Thoracic aorta (tissue), 2 donors: ENCODE results near the gene WDFY4. TPM values are rescaled to one million over a fixed set of nuclear protein-coding genes. Genes with fewer than 3 reads are reported as not detected.

Experiments used
- ATAC-seq: fragments of 150-250 bp; one replicate; pipeline ENCODE4 v1.8.0; 2017; ENCODE audit warnings: low read depth; ENCODE audit not compliant: insufficient number of reproducible peaks, low FRiP score
- DNase-seq: peaks from one replicate; pipeline ENCODE4 v3.0.0-alpha.2; 2020; ENCODE audit warnings: low spot score
- H3K27ac ChIP-seq, 2 donors: fragments of 200-600 bp; sonication (generic); 1 replicate in 1 of 2; 2 replicates in 1 of 2; pipeline ENCODE4 v1.5.1; 2016; ENCODE audit warnings: mild to moderate bottlenecking in 2 of 2, moderate library complexity in 2 of 2
- H3K27me3 ChIP-seq: fragments of 200-600 bp; sonication (generic); replicated peaks from 2 replicates; pipeline ENCODE4 v1.6.0; 2016; ENCODE audit warnings: mild to moderate bottlenecking; ENCODE audit not compliant: insufficient read depth
- H3K36me3 ChIP-seq: fragments of 200-600 bp; sonication (generic); one replicate; pipeline ENCODE4 v1.5.1; 2016
- H3K4me1 ChIP-seq, 2 donors: fragments of 200-600 bp; sonication (generic); 1 replicate in 1 of 2; 2 replicates in 1 of 2; pipeline versions ENCODE4 v1.5.1 to v1.6.0; 2016; ENCODE audit warnings: low read depth in 2 of 2, mild to moderate bottlenecking in 1 of 2; ENCODE audit not compliant: control insufficient read depth in 1 of 2
- H3K4me3 ChIP-seq: fragments of 200-600 bp; sonication (generic); 2 replicates; pipeline ENCODE4 v1.5.1; 2016; ENCODE audit warnings: mild to moderate bottlenecking
- H3K9me3 ChIP-seq: fragments of 200-600 bp; sonication (generic); 2 replicates; pipeline ENCODE4 v1.5.1; 2016
- total RNA-seq, 2 donors: library from RNA; depleted of rRNA; stranded (reverse); fragments of >200 nt; gene quantifications; one replicate each; pipeline versions ENCODE4 v1.1.0 to v1.2.3, GENCODE V29; 2016
- TF ChIP-seq, protein P1 (sequence below): fragments of 200-600 bp; sonication (generic); IDR thresholded peaks from one replicate; pipeline ENCODE4 v1.5.1; 2019; ENCODE audit warnings: antibody characterized with exemption

Gene WDFY4
- total RNA-seq, 2 donors from 2014 or later: 10.0 to 14.9 TPM

DNA sequence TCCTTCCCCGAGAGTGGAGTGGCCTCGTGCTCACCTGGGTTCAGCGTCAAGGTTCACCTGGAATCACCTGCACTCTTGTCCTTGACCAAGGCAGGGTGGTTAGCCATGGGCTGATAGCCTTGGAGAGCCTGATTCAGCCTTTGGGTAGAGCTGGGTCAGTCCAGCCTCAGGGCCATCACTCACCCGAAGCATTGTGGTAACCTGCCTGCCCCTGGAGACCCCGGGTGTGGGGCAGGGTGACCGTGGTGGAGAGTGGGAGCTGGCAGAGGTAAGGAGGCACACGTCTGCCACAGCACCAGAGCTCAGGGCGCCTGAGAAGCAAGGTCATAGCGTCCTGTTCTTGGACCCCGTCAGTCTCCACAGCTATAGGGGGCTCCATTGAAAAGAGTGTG lies 27.8 kb upstream of the WDFY4 start:
- peaks cover 3 to 5% of the 10 kb centered on the region in 2 donors for H3K4me1 ChIP-seq

DNA sequence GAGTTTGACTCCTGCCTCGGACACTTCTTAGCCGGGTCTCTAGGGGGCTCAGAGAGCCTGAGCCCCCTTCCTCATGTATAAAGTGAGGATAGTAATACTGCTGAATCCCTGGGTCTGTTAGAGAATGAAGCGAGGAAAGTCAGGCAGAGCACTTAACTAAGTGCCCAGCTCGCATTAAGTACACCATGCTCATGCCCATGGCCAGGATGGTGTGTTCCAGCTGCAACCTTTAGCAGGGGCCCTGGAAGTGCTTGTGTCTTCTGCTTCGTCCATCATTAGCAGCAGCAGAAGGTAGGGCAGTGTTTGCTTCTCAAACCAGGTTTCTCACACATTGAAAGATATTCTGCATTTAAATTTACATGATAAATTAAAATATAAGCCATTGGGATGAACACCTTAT lies 27.3 kb upstream of the WDFY4 start:
- H3K4me1 ChIP-seq: peaks cover 3 to 5% of the 10 kb centered on the region in 2 donors
- no peaks in the 10 kb centered on the region for H3K36me3 ChIP-seq
- H3K4me3 ChIP-seq: no peak overlapping the region
- H3K9me3 ChIP-seq: no peaks in the 10 kb centered on the region
- no peaks in the 10 kb centered on the region for H3K27me3 ChIP-seq
- ATAC-seq: no peak
- TF ChIP-seq, protein P1, sequence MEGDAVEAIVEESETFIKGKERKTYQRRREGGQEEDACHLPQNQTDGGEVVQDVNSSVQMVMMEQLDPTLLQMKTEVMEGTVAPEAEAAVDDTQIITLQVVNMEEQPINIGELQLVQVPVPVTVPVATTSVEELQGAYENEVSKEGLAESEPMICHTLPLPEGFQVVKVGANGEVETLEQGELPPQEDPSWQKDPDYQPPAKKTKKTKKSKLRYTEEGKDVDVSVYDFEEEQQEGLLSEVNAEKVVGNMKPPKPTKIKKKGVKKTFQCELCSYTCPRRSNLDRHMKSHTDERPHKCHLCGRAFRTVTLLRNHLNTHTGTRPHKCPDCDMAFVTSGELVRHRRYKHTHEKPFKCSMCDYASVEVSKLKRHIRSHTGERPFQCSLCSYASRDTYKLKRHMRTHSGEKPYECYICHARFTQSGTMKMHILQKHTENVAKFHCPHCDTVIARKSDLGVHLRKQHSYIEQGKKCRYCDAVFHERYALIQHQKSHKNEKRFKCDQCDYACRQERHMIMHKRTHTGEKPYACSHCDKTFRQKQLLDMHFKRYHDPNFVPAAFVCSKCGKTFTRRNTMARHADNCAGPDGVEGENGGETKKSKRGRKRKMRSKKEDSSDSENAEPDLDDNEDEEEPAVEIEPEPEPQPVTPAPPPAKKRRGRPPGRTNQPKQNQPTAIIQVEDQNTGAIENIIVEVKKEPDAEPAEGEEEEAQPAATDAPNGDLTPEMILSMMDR: no peak
- DNase-seq: no peak
- no peak overlapping the region for H3K27ac ChIP-seq

More for the DNA sequence above, 27.8 kb upstream of the WDFY4 start:
- no peaks in the 10 kb centered on the region for H3K36me3 ChIP-seq
- TF ChIP-seq, protein P1: no peak
- peak overlapping the region; percentile 87 for H3K4me3 ChIP-seq
- ATAC-seq (no peak), DNase-seq (no peak)
- no peak overlapping the region for H3K27ac ChIP-seq
- no peaks in the 10 kb centered on the region for H3K9me3 ChIP-seq
- H3K27me3 ChIP-seq: no peaks in the 10 kb centered on the region

- Histone ChIP-seq H3K4me3 (no peak overlapping the region), H3K27me3 (no peaks in the 10 kb centered on the region), H3K27ac (no peak overlapping the region), H3K9me3 (no peaks in the 10 kb centered on the region), H3K36me3 (no peaks in the 10 kb centered on the region), H3K4me1 (peaks cover 3 to 5% of the 10 kb centered on the region in 2 donors)
- DNase-seq (no peak), ATAC-seq (no peak)
- TF ChIP-seq, protein P1: peak; percentile 90
These were observed 26.3 kb upstream of the WDFY4 start for GRCh38 chr10:48658243-48658974.

- Histone ChIP-seq H3K27me3 (no peaks in the 10 kb centered on the region), H3K27ac (no peak overlapping the region), H3K4me3 (no peak overlapping the region), H3K36me3 (no peaks in the 10 kb centered on the region), H3K4me1 (peaks cover 3 to 5% of the 10 kb centered on the region in 2 donors), H3K9me3 (no peaks in the 10 kb centered on the region)
- DNase-seq (no peak), ATAC-seq (no peak)
- TF ChIP-seq, protein P1: no peak
These were observed 25.8 kb upstream of the WDFY4 start for GRCh38 chr10:48658975-48659269.

DNA sequence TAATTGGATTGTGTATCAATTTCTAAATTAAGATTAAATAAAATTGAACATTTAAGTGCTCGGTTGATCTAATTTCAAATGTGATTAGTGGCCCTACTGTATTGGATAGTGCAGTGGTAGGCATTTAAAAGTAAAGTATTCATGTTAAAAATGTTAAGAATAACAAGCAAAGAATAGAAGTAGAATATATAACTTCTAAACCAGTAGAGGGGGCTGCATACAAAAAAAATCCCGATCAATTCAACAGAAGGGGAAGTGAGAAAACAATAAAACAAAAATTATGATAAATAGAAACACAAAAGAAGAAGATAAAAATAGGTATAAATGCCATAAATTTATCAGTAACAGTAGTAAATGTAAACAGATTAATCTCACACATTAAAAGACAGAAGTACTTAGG lies 24.9 kb upstream of the WDFY4 start:
- H3K4me1 ChIP-seq: peaks cover 3 to 5% of the 10 kb centered on the region in 2 donors
- no peaks in the 10 kb centered on the region for H3K36me3 ChIP-seq
- H3K27me3 ChIP-seq: no peaks in the 10 kb centered on the region
- H3K27ac ChIP-seq: no peak overlapping the region
- no peaks in the 10 kb centered on the region for H3K9me3 ChIP-seq
- TF ChIP-seq, protein P1: no peak
- no peak for ATAC-seq
- no peak for DNase-seq
- H3K4me3 ChIP-seq: no peak overlapping the region
